Measurements from ENCODE around the gene GPR158. TPM values are rescaled to one million over a fixed set of nuclear protein-coding genes. Genes with fewer than 3 reads are reported as not detected.

GPR158 gene
- total RNA-seq, 1 experiment from 2014 or later = 0.07 TPM

- H3K27me3 ChIP-seq (replicated peaks; ENCODE audit: control insufficient read depth, insufficient read depth, low read length) = no peaks in the 10 kb centered on the region
- Mint-ChIP-seq H3K4me3 (ENCODE audit: unreplicated experiment) (no peak overlapping the region), H3K4me1 (ENCODE audit: low read depth, unreplicated experiment) (no peaks in the 10 kb centered on the region), H3K36me3 (ENCODE audit: insufficient read depth, unreplicated experiment) (no peaks in the 10 kb centered on the region), H3K9me3 (ENCODE audit: unreplicated experiment) (no peaks in the 10 kb centered on the region), H3K27me3 (ENCODE audit: insufficient read depth, unreplicated experiment) (no peaks in the 10 kb centered on the region), H3K27ac (ENCODE audit: unreplicated experiment) (no peak overlapping the region)
- no peaks in the 10 kb centered on the region for H3K36me3 ChIP-seq (ENCODE audit: control insufficient read depth, insufficient read depth, low read length)
- no peak overlapping the region for H3K4me3 ChIP-seq (ENCODE audit: low read depth, low read length)
- CTCF ChIA-PET = no interaction called here
- no peaks in the 10 kb centered on the region for H3K9me3 ChIP-seq
- 0 out of 2 replicates have a peak, but pooled peaks cover 3% of the 10 kb centered on the region for H3K4me1 ChIP-seq
- BruUV-seq (replicated peaks) = no TSS peak
- intact Hi-C loops (cut with micrococcal nuclease; ENCODE audit: unreplicated experiment) = no loop called here
- DNase-seq = no peak
- TF ChIP-seq, protein P1, sequence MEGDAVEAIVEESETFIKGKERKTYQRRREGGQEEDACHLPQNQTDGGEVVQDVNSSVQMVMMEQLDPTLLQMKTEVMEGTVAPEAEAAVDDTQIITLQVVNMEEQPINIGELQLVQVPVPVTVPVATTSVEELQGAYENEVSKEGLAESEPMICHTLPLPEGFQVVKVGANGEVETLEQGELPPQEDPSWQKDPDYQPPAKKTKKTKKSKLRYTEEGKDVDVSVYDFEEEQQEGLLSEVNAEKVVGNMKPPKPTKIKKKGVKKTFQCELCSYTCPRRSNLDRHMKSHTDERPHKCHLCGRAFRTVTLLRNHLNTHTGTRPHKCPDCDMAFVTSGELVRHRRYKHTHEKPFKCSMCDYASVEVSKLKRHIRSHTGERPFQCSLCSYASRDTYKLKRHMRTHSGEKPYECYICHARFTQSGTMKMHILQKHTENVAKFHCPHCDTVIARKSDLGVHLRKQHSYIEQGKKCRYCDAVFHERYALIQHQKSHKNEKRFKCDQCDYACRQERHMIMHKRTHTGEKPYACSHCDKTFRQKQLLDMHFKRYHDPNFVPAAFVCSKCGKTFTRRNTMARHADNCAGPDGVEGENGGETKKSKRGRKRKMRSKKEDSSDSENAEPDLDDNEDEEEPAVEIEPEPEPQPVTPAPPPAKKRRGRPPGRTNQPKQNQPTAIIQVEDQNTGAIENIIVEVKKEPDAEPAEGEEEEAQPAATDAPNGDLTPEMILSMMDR (IDR thresholded peaks at IDR 0.05; ENCODE audit: insufficient read depth in 1 of 2, low read depth in 1 of 2, low read length in 1 of 2, severe bottlenecking in 1 of 2, unreplicated experiment in 1 of 2) = no peak
- POLR2A ChIA-PET = no interaction called here
Measured at GRCh38 chr10:25465582-25466372, 291.0 kb downstream of the GPR158 start.

DNA sequence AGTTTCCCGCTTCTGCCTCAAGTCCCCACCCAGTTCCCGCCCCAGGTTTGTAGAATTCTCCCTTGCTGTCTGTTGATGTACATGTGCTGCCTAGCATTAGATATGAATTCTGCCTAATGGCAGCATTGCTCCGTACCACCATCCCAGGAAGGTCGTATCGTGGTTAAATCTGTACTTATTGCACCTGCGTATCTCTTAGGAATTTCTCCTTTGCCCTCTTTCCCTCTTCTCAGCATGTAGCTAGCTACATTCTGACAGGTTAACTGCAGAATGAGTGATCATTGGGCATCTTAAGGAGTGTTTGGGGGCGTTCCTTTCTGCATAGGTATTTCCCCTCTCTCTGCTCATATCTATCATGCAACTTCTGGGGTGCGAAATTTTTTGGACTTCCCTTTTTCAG is 293.1 kb downstream of the GPR158 start:
- ChIA-PET CTCF (no interaction called here), POLR2A (no interaction called here)
- Histone ChIP-seq H3K36me3 (ENCODE audit: control insufficient read depth, insufficient read depth, low read length) (no peaks in the 10 kb centered on the region), H3K4me3 (ENCODE audit: low read depth, low read length) (no peak overlapping the region), H3K9me3 (0 out of 2 replicates have a peak, but pooled peaks cover 3% of the 10 kb centered on the region), H3K4me1 (0 out of 2 replicates have a peak, but pooled peaks cover 3% of the 10 kb centered on the region), H3K27me3 (replicated peaks; ENCODE audit: control insufficient read depth, insufficient read depth, low read length) (no peaks in the 10 kb centered on the region)
- no peaks in the 10 kb centered on the region for H3K4me1 Mint-ChIP-seq (ENCODE audit: low read depth, unreplicated experiment)
- intact Hi-C loops (cut with micrococcal nuclease; ENCODE audit: unreplicated experiment) = no loop called here
- TF ChIP-seq, protein P1 (IDR thresholded peaks at IDR 0.05; ENCODE audit: insufficient read depth in 1 of 2, low read depth in 1 of 2, low read length in 1 of 2, severe bottlenecking in 1 of 2, unreplicated experiment in 1 of 2) = no peak
- peak in 1 of 2 experiments; percentile 44 for DNase-seq
- H3K27me3 Mint-ChIP-seq (ENCODE audit: insufficient read depth, unreplicated experiment) = no peaks in the 10 kb centered on the region
- no peaks in the 10 kb centered on the region for H3K9me3 Mint-ChIP-seq (ENCODE audit: unreplicated experiment)
- no peak overlapping the region for H3K4me3 Mint-ChIP-seq (ENCODE audit: unreplicated experiment)
- H3K27ac Mint-ChIP-seq (ENCODE audit: unreplicated experiment) = no peak overlapping the region
- no peaks in the 10 kb centered on the region for H3K36me3 Mint-ChIP-seq (ENCODE audit: insufficient read depth, unreplicated experiment)
- BruUV-seq (replicated peaks) = no TSS peak

- CTCF ChIA-PET = no interaction called here
- intact Hi-C loops (cut with micrococcal nuclease; ENCODE audit: unreplicated experiment) = no loop called here
- H3K27ac Mint-ChIP-seq (ENCODE audit: unreplicated experiment) = no peak overlapping the region
- Histone ChIP-seq H3K36me3 (ENCODE audit: control insufficient read depth, insufficient read depth, low read length) (no peaks in the 10 kb centered on the region), H3K9me3 (no peaks in the 10 kb centered on the region), H3K4me1 (no peaks in the 10 kb centered on the region), H3K27me3 (replicated peaks; ENCODE audit: control insufficient read depth, insufficient read depth, low read length) (no peaks in the 10 kb centered on the region; the same call in 1 of the 2 replicates), H3K4me3 (ENCODE audit: low read depth, low read length) (no peak overlapping the region)
- no peaks in the 10 kb centered on the region for H3K36me3 Mint-ChIP-seq (ENCODE audit: insufficient read depth, unreplicated experiment)
- peaks cover 9% of the 10 kb centered on the region for H3K4me1 Mint-ChIP-seq (ENCODE audit: low read depth, unreplicated experiment)
- TF ChIP-seq, protein P1 (IDR thresholded peaks at IDR 0.05; ENCODE audit: insufficient read depth in 1 of 2, low read depth in 1 of 2, low read length in 1 of 2, severe bottlenecking in 1 of 2, unreplicated experiment in 1 of 2) = no peak
- no peak overlapping the region for H3K4me3 Mint-ChIP-seq (ENCODE audit: unreplicated experiment)
- DNase-seq = no peak
- H3K9me3 Mint-ChIP-seq (ENCODE audit: unreplicated experiment) = peaks cover 12% of the 10 kb centered on the region
- BruUV-seq (replicated peaks) = no TSS peak
- peaks cover 7% of the 10 kb centered on the region for H3K27me3 Mint-ChIP-seq (ENCODE audit: insufficient read depth, unreplicated experiment)
- POLR2A ChIA-PET = no interaction called here
Measured at GRCh38 chr10:25481467-25481866, 306.7 kb downstream of the GPR158 start.

All from Caco-2 (cell line).